ENCODE data around the gene UBFD1.
A peak's percentile ranks its signal among the peaks of the same experiment; 100 is the strongest.
"Not testable (repeated sequence)": the region's sequence is repeated elsewhere in the genome, so short reads cannot be mapped to it uniquely, and the experiment has no call there.

The UBFD1 gene

GRCh38 chr16:23556881-23557778 lies at the start of gene UBFD1, which contains the start of gene EARS2:
Gene UBFD1 (plus strand): TSS chr16:23557727. CDS start chr16:23557743, 16 bp downstream.
Gene EARS2 (minus strand): TSS chr16:23557350. CDS start chr16:23557343, 7 bp downstream.
- peak; percentile 96 to 97 for DNase-seq

GRCh38 chr16:23508589-23509440 lies 48.7 kb upstream of the UBFD1 start:
- DNase-seq = no peak

- DNase-seq = no peak
Observed at GRCh38 chr16:23509441-23509754, 48.1 kb upstream of the UBFD1 start.

GRCh38 chr16:23509782-23510163 lies 47.8 kb upstream of the UBFD1 start:
- DNase-seq = peak in 1 of 2 experiments; percentile 1

- peak; percentile 74 to 79 for DNase-seq
Observed at GRCh38 chr16:23510164-23510914, 47.2 kb upstream of the UBFD1 start, which contains the start of gene GGA2. Gene GGA2 (minus strand): TSS chr16:23510494. CDS start chr16:23510411, 83 bp downstream.

- DNase-seq = not testable (repeated sequence)
Observed at GRCh38 chr16:23510915-23511270, 46.6 kb upstream of the UBFD1 start.

GRCh38 chr16:23511731-23512130 lies 45.8 kb upstream of the UBFD1 start:
- DNase-seq = no peak

GRCh38 chr16:23512168-23512695 lies 45.3 kb upstream of the UBFD1 start:
- DNase-seq = no peak

GRCh38 chr16:23514381-23515152 lies 43.0 kb upstream of the UBFD1 start:
- DNase-seq = no peak

- DNase-seq = no peak
Observed at GRCh38 chr16:23515881-23516280, 41.6 kb upstream of the UBFD1 start.

- no peak for DNase-seq
Observed at GRCh38 chr16:23516366-23517137, 41.0 kb upstream of the UBFD1 start.

GRCh38 chr16:23518435-23518891 lies 39.1 kb upstream of the UBFD1 start:
- DNase-seq = no peak

- no peak for DNase-seq
Observed at GRCh38 chr16:23519282-23519681, 38.2 kb upstream of the UBFD1 start.

- DNase-seq = no peak
Observed at GRCh38 chr16:23520500-23520899, 37.0 kb upstream of the UBFD1 start.

GRCh38 chr16:23521037-23521743 lies 36.3 kb upstream of the UBFD1 start:
- no peak for DNase-seq

GRCh38 chr16:23521965-23522364 lies 35.6 kb upstream of the UBFD1 start:
- no peak for DNase-seq

GRCh38 chr16:23523321-23523720 lies 34.2 kb upstream of the UBFD1 start:
- no peak for DNase-seq

- no peak for DNase-seq
Observed at GRCh38 chr16:23523876-23524385, 33.6 kb upstream of the UBFD1 start.

- DNase-seq = no peak
Observed at GRCh38 chr16:23524886-23525285, 32.6 kb upstream of the UBFD1 start.
